H1 (cell line): ENCODE results near the gene ACVR1. TPM values are rescaled to one million over a fixed set of nuclear protein-coding genes. Genes with fewer than 3 reads are reported as not detected.
A peak's percentile ranks its signal among the peaks of the same experiment; 100 is the strongest.

Experiments used
- CTCF ChIA-PET: fragments of 300-600 bp; sonication (Branson Sonifier 250); formaldehyde crosslinking; loops from one replicate; lab custom pipeline; 2021; ENCODE audit not compliant: partially characterized antibody; lab: Charles Lee
- POLR2A ChIA-PET: fragments of 300-600 bp; sonication (Branson Sonifier 250); formaldehyde crosslinking; loops from one replicate; lab custom pipeline; 2021; ENCODE audit warnings: inconsistent platforms; ENCODE audit not compliant: partially characterized antibody; lab: Charles Lee
- DNase-seq, 2 experiments: peaks; one replicate each; pipeline versions ENCODE4 v3.0.0 to v3.0.0-alpha.2; 2010 to 2022; ENCODE audit warnings: low spot score in 2 of 2, low read depth in 1 of 2, mixed read lengths in 1 of 2
- FAIRE-seq: peaks from 2 replicates; lab custom pipeline; 2011; peaks lifted over from hg19 to GRCh38; lab: Jason Lieb, UNC
- H2AFZ ChIP-seq: 2 replicates; pipeline ENCODE4 v1.8.1; 2012; ENCODE audit warnings: low read length, inconsistent platforms
- H2AK5ac ChIP-seq: 2 replicates; pipeline ENCODE4 v1.6.1; 2013; ENCODE audit warnings: low read depth, low read length
- H2BK120ac ChIP-seq: replicated peaks from 2 replicates; pipeline ENCODE3; 2013; ENCODE audit warnings: low read depth, low read length, inconsistent platforms
- H2BK12ac ChIP-seq: 2 replicates; pipeline ENCODE4 v1.6.1; 2013; ENCODE audit warnings: low read depth, low read length
- H2BK15ac ChIP-seq: 2 replicates; pipeline ENCODE4 v1.6.1; 2013; ENCODE audit warnings: low read length
- H2BK20ac ChIP-seq: 2 replicates; pipeline ENCODE4 v1.6.1; 2013; ENCODE audit warnings: low read length
- H2BK5ac ChIP-seq: 2 replicates; pipeline ENCODE4 v1.6.1; 2013; ENCODE audit warnings: low read depth, low read length
- H3K14ac ChIP-seq: 2 replicates; pipeline ENCODE4 v1.6.1; 2013; ENCODE audit warnings: inconsistent platforms; ENCODE audit not compliant: insufficient read length
- H3K18ac ChIP-seq: 2 replicates; pipeline ENCODE4 v1.6.1; 2013; ENCODE audit warnings: low read length; ENCODE audit errors: extremely low read depth
- H3K23ac ChIP-seq: 2 replicates; pipeline ENCODE4 v1.6.1; 2013; ENCODE audit warnings: inconsistent platforms; ENCODE audit not compliant: insufficient read length
- H3K23me2 ChIP-seq: 2 replicates; pipeline ENCODE4 v1.6.1; 2013; ENCODE audit warnings: low read depth, low read length
- H3K27ac ChIP-seq: 2 replicates; pipeline ENCODE4 v1.6.1; 2011; ENCODE audit warnings: low read depth, low read length, inconsistent platforms
- H3K27me3 ChIP-seq, 4 experiments: replicated peaks in 1 of 4; 1 replicate in 1 of 4; 2 replicates in 3 of 4; pipeline versions ENCODE4 v1.6.1 to v1.8.1; 2011 to 2013; ENCODE audit warnings: low read length in 3 of 4, mild to moderate bottlenecking in 3 of 4, inconsistent platforms in 2 of 4, mixed read lengths in 2 of 4, moderate library complexity in 1 of 4; ENCODE audit not compliant: control insufficient read depth in 3 of 4, insufficient read depth in 3 of 4; ENCODE audit errors: extremely low read depth in 1 of 4
- H3K36me3 ChIP-seq, 4 experiments: 2 replicates each; pipeline versions ENCODE4 v1.6.1 to v1.8.1; 2011 to 2013; ENCODE audit warnings: mild to moderate bottlenecking in 4 of 4, low read length in 3 of 4, moderate library complexity in 2 of 4, control low read depth in 1 of 4, inconsistent platforms in 1 of 4; ENCODE audit not compliant: insufficient read depth in 4 of 4, control insufficient read depth in 2 of 4
- H3K4ac ChIP-seq: replicated peaks from 2 replicates; pipeline ENCODE3; 2013; ENCODE audit warnings: low read length, low read depth, mixed read lengths, inconsistent platforms; ENCODE audit not compliant: insufficient read length
- H3K4me1 ChIP-seq, 4 experiments: replicated peaks in 1 of 4; 1 replicate in 1 of 4; 2 replicates in 3 of 4; pipeline versions ENCODE4 v1.6.1 to v1.8.1; 2011 to 2013; ENCODE audit warnings: low read length in 3 of 4, inconsistent platforms in 2 of 4, mixed read lengths in 1 of 4; ENCODE audit not compliant: insufficient read depth in 4 of 4, control insufficient read depth in 3 of 4
- H3K4me2 ChIP-seq, 2 experiments: 2 replicates each; pipeline versions ENCODE4 v1.6.1 to v1.8.1; 2011 to 2013; ENCODE audit warnings: low read depth in 2 of 2, low read length in 2 of 2, control low read depth in 1 of 2, inconsistent platforms in 1 of 2, mild to moderate bottlenecking in 1 of 2; ENCODE audit not compliant: insufficient read depth in 1 of 2
- H3K4me3 ChIP-seq, 4 experiments: fragments of 200-600, 300-600 bp in 1 of 4; sonication (generic), shearing (Covaris generic), sonication (Bioruptor Twin) in 1 of 4; 2 replicates each; pipeline versions ENCODE4 v1.5.1 to v1.8.1; 2011 to 2016; ENCODE audit warnings: low read length in 4 of 4, low read depth in 3 of 4, control low read depth in 2 of 4, inconsistent platforms in 2 of 4, mild to moderate bottlenecking in 2 of 4, mixed read lengths in 1 of 4, moderate library complexity in 1 of 4; ENCODE audit not compliant: insufficient read depth in 2 of 4; ENCODE audit errors: extremely low read depth in 1 of 4
- H3K56ac ChIP-seq: replicated peaks from 2 replicates; pipeline ENCODE3; 2013; ENCODE audit warnings: low read depth, mild to moderate bottlenecking, mixed read lengths, low read length, inconsistent platforms; ENCODE audit not compliant: insufficient read length
- H3K79me1 ChIP-seq: 2 replicates; pipeline ENCODE4 v1.6.1; 2013; ENCODE audit warnings: low read depth, low read length, control low read depth
- H3K79me2 ChIP-seq, 2 experiments: 2 replicates each; pipeline versions ENCODE4 v1.6.1 to v1.8.1; 2012 to 2013; ENCODE audit warnings: low read length in 2 of 2, mild to moderate bottlenecking in 2 of 2, inconsistent platforms in 1 of 2; ENCODE audit not compliant: insufficient read depth in 2 of 2, control insufficient read depth in 1 of 2
- H3K9ac ChIP-seq, 4 experiments: replicated peaks in 1 of 4; 1 replicate in 1 of 4; 2 replicates in 3 of 4; pipeline versions ENCODE4 v1.6.1 to v1.8.1; 2011 to 2013; ENCODE audit warnings: low read depth in 3 of 4, low read length in 3 of 4, control low read depth in 2 of 4, mild to moderate bottlenecking in 2 of 4, moderate library complexity in 2 of 4, inconsistent platforms in 1 of 4; ENCODE audit errors: extremely low read depth in 1 of 4
- H3K9me3 ChIP-seq, 2 experiments: 2 replicates each; pipeline versions ENCODE4 v1.6.1 to v1.8.1; 2012 to 2013; ENCODE audit warnings: mild to moderate bottlenecking in 2 of 2, moderate library complexity in 2 of 2, control low read depth in 1 of 2, inconsistent platforms in 1 of 2, low read depth in 1 of 2, low read length in 1 of 2, mixed read lengths in 1 of 2; ENCODE audit not compliant: insufficient read depth in 2 of 2
- H4K20me1 ChIP-seq, 2 experiments: replicated peaks in 1 of 2; 2 replicates each; pipeline versions ENCODE3 to v1.8.1; 2011 to 2013; ENCODE audit warnings: inconsistent platforms in 2 of 2, low read length in 2 of 2, mild to moderate bottlenecking in 1 of 2; ENCODE audit not compliant: insufficient read depth in 2 of 2, control insufficient read depth in 1 of 2
- H4K5ac ChIP-seq: 2 replicates; pipeline ENCODE4 v1.6.1; 2013; ENCODE audit warnings: low read length, low read depth, mixed read lengths, inconsistent platforms; ENCODE audit not compliant: insufficient read length
- H4K8ac ChIP-seq: 2 replicates; pipeline ENCODE4 v1.8.0; 2013; ENCODE audit warnings: mild to moderate bottlenecking, moderate library complexity, low read length, inconsistent platforms; ENCODE audit not compliant: insufficient read depth; ENCODE audit errors: extremely low read depth
- H4K91ac ChIP-seq: replicated peaks from 2 replicates; pipeline ENCODE3; 2013; ENCODE audit warnings: low read length, mixed read lengths, inconsistent platforms; ENCODE audit not compliant: insufficient read length
- RAD21 ChIP-seq, 2 experiments: IDR thresholded peaks in 1 of 2; conservative IDR thresholded peaks in 1 of 2; 2 replicates each; pipeline ENCODE4 v1.6.1; 2011; ENCODE audit warnings: low read depth in 2 of 2, low read length in 2 of 2, improper control_type of control experiment in 1 of 2, inconsistent platforms in 1 of 2, mild to moderate bottlenecking in 1 of 2, moderate library complexity in 1 of 2
- SRF ChIP-seq: IDR thresholded peaks from 2 replicates; pipeline ENCODE4 v1.6.1; 2011; ENCODE audit warnings: mild to moderate bottlenecking, low read depth, low read length, moderate library complexity
- WGBS, 2 experiments: shearing (Covaris generic) in 1 of 2; methylation state at CpG; one replicate each; pipeline versions ENCODE4 v1.1.6 to v1.1.7; 2013 to 2015; ENCODE audit warnings: low lambda C conversion rate in 2 of 2, mixed read lengths in 2 of 2, inconsistent platforms in 1 of 2, low coverage in 1 of 2, missing lambda C conversion rate in 1 of 2; ENCODE audit not compliant: insufficient replicate concordance in 2 of 2, insufficient coverage in 1 of 2, insufficient read length in 1 of 2; ENCODE audit errors: extremely low coverage in 1 of 2, missing lambda C conversion rate in 1 of 2; 5-methylcytosine and 5-hydroxymethylcytosine counted together
- polyA plus RNA-seq, 7 experiments: library from polyadenylated mRNA; depleted of rRNA in 3 of 7; stranded (reverse) in 5 of 7; unstranded in 2 of 7; fragments of >200 nt in 5 of 7; fragments of 200-250 nt in 2 of 7; gene quantifications; 1 replicate in 5 of 7; 2 replicates in 1 of 7; 4 replicates in 1 of 7; pipeline versions ENCODE4 v1.2.1 to v1.2.3, GENCODE V29; 2011 to 2013; ENCODE audit warnings: missing spikeins in 2 of 7, mixed read lengths in 2 of 7
- total RNA-seq: library from RNA; stranded (reverse); fragmentation: NEBNext Ultra II Directional; extraction: Animal tissue kit (Norgen Biotek cat#: 25700); gene quantifications from 2 replicates; pipeline ENCODE4 v1.2.1, GENCODE V29; 2021

The ACVR1 gene
- total and polyA plus RNA-seq, 2 of the 8 experiments (the other 6 are each of a cell fraction or from before 2014, with no cell fraction given) = 8.5 to 17.7 TPM

- Histone ChIP-seq H3K9ac (no peak overlapping the region), H4K20me1 (peaks cover 2 to 9% of the 10 kb centered on the region in 2 experiments), H3K4me2 (no peak overlapping the region), H2BK5ac (no peak overlapping the region; the same call in 1 of the 2 replicates), H3K14ac (no peak overlapping the region), H3K27ac (no peak overlapping the region), H3K36me3 (no peaks in the 10 kb centered on the region), H3K23me2 (no peaks in the 10 kb centered on the region), H3K23ac (no peak overlapping the region), H3K79me1 (peaks cover 4% of the 10 kb centered on the region; the same call in 1 of the 2 replicates), H4K8ac (no peak overlapping the region), H2BK20ac (no peak overlapping the region), H3K56ac (no peak overlapping the region), H3K4me1 (peaks cover under 1 to 7% (median 3%) of the 10 kb centered on the region in 4 experiments; a peak in 5 of 7 replicates), H2BK120ac (no peak overlapping the region), H3K4me3 (no peak overlapping the region), H4K5ac (no peak overlapping the region), H2AK5ac (no peak overlapping the region), H3K4ac (no peak overlapping the region), H2BK15ac (no peak overlapping the region), H3K79me2 (peaks cover 0 to 33% of the 10 kb centered on the region in 2 experiments; a peak in 2 of 4 replicates), H2BK12ac (no peak overlapping the region), H3K27me3 (no peaks in the 10 kb centered on the region), H2AFZ (no peak overlapping the region), H4K91ac (no peak overlapping the region), H3K9me3 (no peaks in the 10 kb centered on the region), H3K18ac (no peak overlapping the region)
- ChIA-PET POLR2A (interaction anchor here (2.7 kb wide), 1 partner anchor 9 kb away, joined by 7 read pairs; no protein-coding TSS in a partner anchor), CTCF (interaction anchor here (0.6 kb wide), 1 partner anchor 60 kb away, joined by 3 read pairs; no protein-coding TSS in a partner anchor)
- TF ChIP-seq SRF (peak; percentile 60; the same call in 1 of the 2 replicates), RAD21 (IDR thresholded peaks at IDR 0.05 in 1 of 2, conservative IDR thresholded peaks at IDR 0.05 in 1 of 2; ENCODE audit: low read depth in 2 of 2, low read length in 2 of 2) (no peak)
- DNase-seq = no peak
- FAIRE-seq = no peak
- 87% methylated on average over 2 of the region's 2 CpGs; no CpG with 5 or more reads in 1 of the 2 experiments for WGBS, 2 experiments
Measured at GRCh38 chr2:157845081-157845480, 31.0 kb downstream of the ACVR1 start.
